Measurements from ENCODE around the gene TULP4.
"Not testable (repeated sequence)": the region's sequence is repeated elsewhere in the genome, so short reads cannot be mapped to it uniquely, and the experiment has no call there.

The TULP4 gene

GRCh38 chr6:158552796-158553138, 240.5 kb downstream of the TULP4 start:
- ChIA-PET POLR2A (no interaction called here), CTCF (interaction anchor here (1.1 to 2.3 kb wide), 4 partner anchors 9 to 339 kb away, joined by 3 to 11 read pairs (median 6); no protein-coding TSS in a partner anchor)
- DNase-seq (ENCODE audit: extremely low spot score): no peak
- no peak for TF ChIP-seq CTCF (IDR thresholded peaks at IDR 0.05; ENCODE audit: control extremely low read depth, extremely low read depth, low read depth, missing control alignments)

- no peak for DNase-seq (ENCODE audit: extremely low spot score)
- ChIA-PET POLR2A (no interaction called here), CTCF (interaction anchor here (0.9 kb wide), 1 partner anchor 11 kb away, joined by 4 read pairs; no protein-coding TSS in a partner anchor)
- no peak for TF ChIP-seq CTCF (IDR thresholded peaks at IDR 0.05; ENCODE audit: control extremely low read depth, extremely low read depth, low read depth, missing control alignments)
These were observed 242.5 kb downstream of the TULP4 start for GRCh38 chr6:158554611-158555361.

- POLR2A ChIA-PET: no interaction called here
- no peak for TF ChIP-seq CTCF (IDR thresholded peaks at IDR 0.05; ENCODE audit: control extremely low read depth, extremely low read depth, low read depth, missing control alignments)
- CTCF ChIA-PET: interaction anchor here (0.8 to 3.0 kb wide), 4 partner anchors 12 to 335 kb away, joined by 3 to 9 read pairs (median 4); no protein-coding TSS in a partner anchor
- DNase-seq (ENCODE audit: extremely low spot score): no peak
These were observed 243.8 kb downstream of the TULP4 start for GRCh38 chr6:158556113-158556512.

GRCh38 chr6:158557110-158557509, 244.8 kb downstream of the TULP4 start:
- CTCF ChIA-PET: interaction anchor here (0.7 to 3.0 kb wide), 8 partner anchors 11 to 343 kb away, joined by 3 to 9 read pairs (median 4); no protein-coding TSS in a partner anchor

GRCh38 chr6:158557927-158558326, 245.7 kb downstream of the TULP4 start:
- no peak for DNase-seq (ENCODE audit: extremely low spot score)
- POLR2A ChIA-PET: interaction anchor here (0.6 kb wide), 1 partner anchor 1177 kb away, joined by 3 read pairs; no protein-coding TSS in a partner anchor
- CTCF ChIA-PET: interaction anchor here (0.7 to 3.0 kb wide), 11 partner anchors 11 to 344 kb away, joined by 3 to 9 read pairs (median 4); no protein-coding TSS in a partner anchor
- TF ChIP-seq CTCF (IDR thresholded peaks at IDR 0.05; ENCODE audit: control extremely low read depth, extremely low read depth, low read depth, missing control alignments): no peak

More at GRCh38 chr6:158557110-158557509, 244.8 kb downstream of the TULP4 start:
- DNase-seq (ENCODE audit: extremely low spot score); POLR2A ChIA-PET: not testable (repeated sequence)

GRCh38 chr6:158558415-158559306, 246.4 kb downstream of the TULP4 start:
- TF ChIP-seq CTCF (IDR thresholded peaks at IDR 0.05; ENCODE audit: control extremely low read depth, extremely low read depth, low read depth, missing control alignments): no peak
- DNase-seq (ENCODE audit: extremely low spot score): no peak
- POLR2A ChIA-PET: interaction anchor here (0.6 kb wide), 1 partner anchor 1177 kb away, joined by 3 read pairs; no protein-coding TSS in a partner anchor
- CTCF ChIA-PET: interaction anchor here (0.8 to 3.0 kb wide), 14 partner anchors 8 to 344 kb away, joined by 3 to 9 read pairs (median 4); no protein-coding TSS in a partner anchor

Measured in GM10248 (cell line).